ENCODE measurements around the gene HACL1.
"Not testable (repeated sequence)": the region's sequence is repeated elsewhere in the genome, so short reads cannot be mapped to it uniquely, and the experiment has no call there.

The HACL1 gene

GRCh38 chr3:15536856-15537255, 64.5 kb downstream of the HACL1 start:
- no peak for TF ChIP-seq CTCF (IDR thresholded peaks at IDR 0.05; ENCODE audit: extremely low read depth, missing control alignments)
- DNase-seq (ENCODE audit: low spot score), result no peak

GRCh38 chr3:15535732-15536131, 65.6 kb downstream of the HACL1 start:
- no peak for TF ChIP-seq CTCF (IDR thresholded peaks at IDR 0.05; ENCODE audit: extremely low read depth, missing control alignments)
- peak; percentile 44 for DNase-seq (ENCODE audit: low spot score)

GRCh38 chr3:15532614-15533013, 68.8 kb downstream of the HACL1 start:
- DNase-seq (ENCODE audit: low spot score), result not testable (repeated sequence)

DNA sequence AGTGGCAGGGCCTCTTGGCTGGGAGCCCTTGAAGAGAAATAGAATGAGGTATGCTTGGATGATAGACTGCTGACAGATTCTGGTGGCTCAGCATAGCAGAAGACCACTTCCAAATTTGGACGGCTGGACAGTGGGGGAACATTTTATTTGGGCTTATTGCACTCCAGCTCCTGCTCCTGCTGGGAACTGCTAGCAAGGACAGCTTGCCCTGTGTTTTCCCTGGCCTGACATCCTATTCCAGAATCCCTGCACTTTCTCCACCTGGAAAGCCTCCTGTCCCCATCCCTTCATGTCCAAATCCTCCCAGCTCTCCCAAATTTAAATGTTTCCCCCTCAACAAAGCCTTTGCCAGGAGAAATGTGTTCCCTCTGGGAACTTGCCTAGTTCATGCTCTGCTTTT, 70.0 kb downstream of the HACL1 start:
- DNase-seq (ENCODE audit: low spot score), result no peak
- TF ChIP-seq CTCF (IDR thresholded peaks at IDR 0.05; ENCODE audit: extremely low read depth, missing control alignments), result no peak

DNA sequence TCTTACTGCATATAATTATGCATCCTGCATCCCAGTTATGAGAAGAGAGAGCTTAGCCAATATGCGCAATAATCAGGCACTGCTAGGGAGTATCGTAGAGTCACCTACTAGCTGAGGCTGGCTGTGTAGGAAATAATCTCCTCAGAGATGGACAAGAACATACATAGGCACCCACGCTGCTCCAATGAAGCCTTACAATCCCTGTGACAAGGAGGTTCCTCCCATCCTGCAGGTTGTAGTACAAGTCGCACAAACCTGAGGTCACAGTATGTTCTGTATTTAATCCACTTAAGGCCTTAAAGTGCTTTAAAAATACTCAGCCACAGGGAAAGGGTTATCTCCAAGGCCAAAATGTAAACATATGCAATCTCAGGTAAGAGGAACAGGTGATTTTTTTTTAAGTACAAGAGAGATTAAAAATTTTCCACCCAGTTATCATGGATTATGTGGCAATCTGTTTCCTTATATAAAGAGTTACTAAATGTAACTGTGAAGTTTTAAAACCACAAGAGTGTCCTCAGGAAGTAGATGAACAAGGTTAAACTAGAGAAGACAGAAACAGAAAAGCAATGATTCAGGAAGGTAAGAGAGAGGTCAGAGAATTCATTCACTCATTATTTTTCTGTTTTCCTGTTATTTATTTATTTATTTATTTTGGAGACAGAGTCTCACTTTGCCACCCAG, 72.4 kb downstream of the HACL1 start:
- TF ChIP-seq CTCF (IDR thresholded peaks at IDR 0.05; ENCODE audit: extremely low read depth, missing control alignments), result no peak
- DNase-seq (ENCODE audit: low spot score), result no peak

- no peak for TF ChIP-seq CTCF (IDR thresholded peaks at IDR 0.05; ENCODE audit: extremely low read depth, missing control alignments)
- peak; percentile 27 for DNase-seq (ENCODE audit: low spot score)
Observed at GRCh38 chr3:15527031-15527459, 74.3 kb downstream of the HACL1 start.

- DNase-seq (ENCODE audit: low spot score), result no peak
Observed at GRCh38 chr3:15525790-15526189, 75.6 kb downstream of the HACL1 start.

More at GRCh38 chr3:15525790-15526189, 75.6 kb downstream of the HACL1 start:
- TF ChIP-seq CTCF (IDR thresholded peaks at IDR 0.05; ENCODE audit: extremely low read depth, missing control alignments), result no peak

Data from GM20000 (cell line).